ENCODE data around the gene RAD9A. TPM values are rescaled to one million over a fixed set of nuclear protein-coding genes. Genes with fewer than 3 reads are reported as not detected.

RAD9A gene
- total RNA-seq, 1 experiment from 2014 or later = 12.3 TPM

- DNase-seq (ENCODE audit: low read depth) = no peak
Observed at GRCh38 chr11:67408437-67409200, 16.8 kb downstream of the RAD9A start.

- no peak for DNase-seq (ENCODE audit: low read depth)
Observed at GRCh38 chr11:67409261-67409666, 17.5 kb downstream of the RAD9A start.

- DNase-seq (ENCODE audit: low read depth) = no peak
Observed at GRCh38 chr11:67409781-67410368, 18.1 kb downstream of the RAD9A start.

- no peak for DNase-seq (ENCODE audit: low read depth)
Observed at GRCh38 chr11:67410369-67410831, 18.6 kb downstream of the RAD9A start.

- DNase-seq (ENCODE audit: low read depth) = no peak
Observed at GRCh38 chr11:67410984-67411784, 19.4 kb downstream of the RAD9A start.

GRCh38 chr11:67411785-67412152 is 20.0 kb downstream of the RAD9A start:
- no peak for DNase-seq (ENCODE audit: low read depth)

GRCh38 chr11:67412495-67413179 is 20.9 kb downstream of the RAD9A start:
- DNase-seq (ENCODE audit: low read depth) = peak; percentile 17

- no peak for DNase-seq (ENCODE audit: low read depth)
Observed at GRCh38 chr11:67413266-67413849, 21.6 kb downstream of the RAD9A start.

- no peak for DNase-seq (ENCODE audit: low read depth)
Observed at GRCh38 chr11:67415501-67416304, 23.9 kb downstream of the RAD9A start, which contains the start of gene CARNS1. Gene CARNS1, plus strand, starts transcription at chr11:67415678. Its CDS starts 522 bp downstream, at chr11:67416200.

- DNase-seq (ENCODE audit: low read depth) = peak; percentile 28
Observed at GRCh38 chr11:67416416-67417335, 24.9 kb downstream of the RAD9A start.

- no peak for DNase-seq (ENCODE audit: low read depth)
Observed at GRCh38 chr11:67417425-67417824, 25.6 kb downstream of the RAD9A start.

- peak; percentile 64 for DNase-seq (ENCODE audit: low read depth)
Observed at GRCh38 chr11:67418476-67419281, 26.9 kb downstream of the RAD9A start.

GRCh38 chr11:67419325-67420049 is 27.7 kb downstream of the RAD9A start:
- DNase-seq (ENCODE audit: low read depth) = no peak

GRCh38 chr11:67420147-67420645 is 28.4 kb downstream of the RAD9A start:
- DNase-seq (ENCODE audit: low read depth) = no peak

- DNase-seq (ENCODE audit: low read depth) = peak; percentile 87
Observed at GRCh38 chr11:67420646-67421429, 29.1 kb downstream of the RAD9A start.

- DNase-seq (ENCODE audit: low read depth) = no peak
Observed at GRCh38 chr11:67421430-67422031, 29.7 kb downstream of the RAD9A start.
